OCI-LY1 (cell line): ENCODE measurements around the gene HCN1.

Experiments used
- H2AFZ ChIP-seq: fragments of 200-600 bp; sonication (generic), shearing (Covaris generic); 2 replicates; pipeline ENCODE4 v1.6.0; 2014; ENCODE audit warnings: antibody characterized with exemption, mild to moderate bottlenecking, low read length
- H3F3A ChIP-seq: fragments of 200-600 bp; sonication (generic), shearing (Covaris generic); 2 replicates; pipeline ENCODE4 v1.6.0; 2014; ENCODE audit warnings: mild to moderate bottlenecking, antibody characterized with exemption, low read length, moderate library complexity; ENCODE audit not compliant: insufficient read depth
- H3K27ac ChIP-seq: fragments of 200-600 bp; sonication (generic); 2 replicates; pipeline ENCODE4 v1.5.1; 2014; ENCODE audit warnings: low read length, mixed run types, mild to moderate bottlenecking, low read depth; ENCODE audit not compliant: poor library complexity, severe bottlenecking
- H3K27me3 ChIP-seq: fragments of 200-600 bp; sonication (generic); 2 replicates; pipeline ENCODE4 v1.6.0; 2014; ENCODE audit warnings: antibody characterized with exemption, mild to moderate bottlenecking, low read length, moderate library complexity; ENCODE audit not compliant: insufficient read depth
- H3K36me3 ChIP-seq: fragments of 200-600 bp; sonication (generic); 2 replicates; pipeline ENCODE4 v1.6.1; 2014; ENCODE audit warnings: mild to moderate bottlenecking, antibody characterized with exemption, low read length, moderate library complexity, mixed read lengths; ENCODE audit not compliant: insufficient read depth
- H3K4me1 ChIP-seq: fragments of 200-600 bp; sonication (generic); 2 replicates; pipeline ENCODE4 v1.5.1; 2014; ENCODE audit warnings: mild to moderate bottlenecking, low read length, moderate library complexity; ENCODE audit not compliant: insufficient read depth, severe bottlenecking
- H3K4me2 ChIP-seq: fragments of 200-600 bp; sonication (generic), shearing (Covaris generic); 2 replicates; pipeline ENCODE4 v1.6.1; 2014; ENCODE audit warnings: low read length
- H3K4me3 ChIP-seq: fragments of 200-600 bp; sonication (generic); 2 replicates; pipeline ENCODE4 v1.5.1; 2014; ENCODE audit warnings: low read length, low read depth, mild to moderate bottlenecking, mixed read lengths; ENCODE audit not compliant: poor library complexity, severe bottlenecking
- H3K79me2 ChIP-seq: fragments of 200-600 bp; shearing (Covaris generic); 2 replicates; pipeline ENCODE4 v1.6.1; 2016; ENCODE audit warnings: mixed run types, low read length, mixed read lengths; ENCODE audit not compliant: insufficient read depth
- H3K9ac ChIP-seq: fragments of 200-600 bp; sonication (generic), shearing (Covaris generic); 2 replicates; pipeline ENCODE4 v1.6.1; 2014; ENCODE audit warnings: mild to moderate bottlenecking, low read length, mixed read lengths
- H3K9me2 ChIP-seq: fragments of 200-600 bp; sonication (generic), shearing (Covaris generic); 2 replicates; pipeline ENCODE4 v1.6.1; 2014; ENCODE audit warnings: low read depth, mild to moderate bottlenecking, low read length, mixed read lengths
- H3K9me3 ChIP-seq: fragments of 200-600 bp; shearing (Covaris generic); 2 replicates; pipeline ENCODE4 v1.6.1; 2014; ENCODE audit warnings: low read length, mixed read lengths
- H4K20me1 ChIP-seq: fragments of 200-600 bp; sonication (generic), shearing (Covaris generic); 2 replicates; pipeline ENCODE4 v1.6.0; 2016; ENCODE audit warnings: mild to moderate bottlenecking, low read length; ENCODE audit not compliant: insufficient read depth
- EZH2 ChIP-seq: fragments of 200-600 bp; sonication (generic), shearing (Covaris generic); IDR thresholded peaks from 2 replicates; pipeline ENCODE4 v1.8.0; 2017; ENCODE audit warnings: borderline replicate concordance, mixed run types, mild to moderate bottlenecking, antibody characterized with exemption, low read length, moderate library complexity, mixed read lengths
- TF ChIP-seq, protein P1 (sequence below): fragments of 200-600 bp; sonication (generic), shearing (Covaris generic); IDR thresholded peaks from 2 replicates; pipeline ENCODE4 v1.5.1; 2017; ENCODE audit warnings: mild to moderate bottlenecking, antibody characterized with exemption, low read length, moderate library complexity, mixed read lengths

Gene HCN1

DNA sequence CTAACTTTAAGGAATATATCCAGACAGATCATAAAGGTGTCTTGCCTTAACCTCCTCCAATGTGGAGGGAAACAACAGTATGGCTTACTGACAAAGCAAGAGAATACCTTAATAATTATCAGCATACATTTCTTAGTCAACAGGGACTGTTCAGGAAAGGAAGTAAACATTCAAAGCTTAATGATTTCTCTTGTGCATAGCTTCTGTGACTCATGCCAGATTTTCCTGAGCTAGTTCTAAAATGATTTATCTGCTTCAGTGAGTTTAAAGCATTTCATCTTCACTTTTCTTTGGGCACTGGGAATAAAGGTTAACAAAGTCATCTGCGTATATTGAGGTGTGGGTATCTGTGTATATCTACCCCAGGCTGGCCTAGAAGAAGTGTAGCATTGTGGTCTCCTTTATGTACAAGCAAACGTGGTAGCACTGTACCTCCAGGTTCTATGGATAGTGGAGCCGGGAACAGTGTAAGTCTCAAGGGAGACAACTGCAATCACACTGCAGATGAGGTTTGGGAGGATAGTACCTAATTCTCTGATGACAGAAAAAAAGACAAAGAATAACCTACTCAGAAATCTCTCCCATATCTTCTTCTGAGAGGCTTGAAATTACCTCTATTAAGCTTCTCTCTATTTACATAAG is 284.1 kb downstream of the HCN1 start:
- TF ChIP-seq, protein P1, sequence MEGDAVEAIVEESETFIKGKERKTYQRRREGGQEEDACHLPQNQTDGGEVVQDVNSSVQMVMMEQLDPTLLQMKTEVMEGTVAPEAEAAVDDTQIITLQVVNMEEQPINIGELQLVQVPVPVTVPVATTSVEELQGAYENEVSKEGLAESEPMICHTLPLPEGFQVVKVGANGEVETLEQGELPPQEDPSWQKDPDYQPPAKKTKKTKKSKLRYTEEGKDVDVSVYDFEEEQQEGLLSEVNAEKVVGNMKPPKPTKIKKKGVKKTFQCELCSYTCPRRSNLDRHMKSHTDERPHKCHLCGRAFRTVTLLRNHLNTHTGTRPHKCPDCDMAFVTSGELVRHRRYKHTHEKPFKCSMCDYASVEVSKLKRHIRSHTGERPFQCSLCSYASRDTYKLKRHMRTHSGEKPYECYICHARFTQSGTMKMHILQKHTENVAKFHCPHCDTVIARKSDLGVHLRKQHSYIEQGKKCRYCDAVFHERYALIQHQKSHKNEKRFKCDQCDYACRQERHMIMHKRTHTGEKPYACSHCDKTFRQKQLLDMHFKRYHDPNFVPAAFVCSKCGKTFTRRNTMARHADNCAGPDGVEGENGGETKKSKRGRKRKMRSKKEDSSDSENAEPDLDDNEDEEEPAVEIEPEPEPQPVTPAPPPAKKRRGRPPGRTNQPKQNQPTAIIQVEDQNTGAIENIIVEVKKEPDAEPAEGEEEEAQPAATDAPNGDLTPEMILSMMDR = no peak
- TF ChIP-seq EZH2 = no peak
- H3K4me3 ChIP-seq = no peak overlapping the region
- H3K27me3 ChIP-seq = no peaks in the 10 kb centered on the region
- no peaks in the 10 kb centered on the region for H3K36me3 ChIP-seq
- H3K4me2 ChIP-seq = no peak overlapping the region
- H3K9me3 ChIP-seq = no peaks in the 10 kb centered on the region
- no peak overlapping the region for H3K9ac ChIP-seq
- no peaks in the 10 kb centered on the region for H3K9me2 ChIP-seq
- no peak overlapping the region for H3K27ac ChIP-seq
- H3F3A ChIP-seq = no peaks in the 10 kb centered on the region
- no peak overlapping the region for H2AFZ ChIP-seq
- H3K4me1 ChIP-seq = no peaks in the 10 kb centered on the region
- H4K20me1 ChIP-seq = no peaks in the 10 kb centered on the region
- no peaks in the 10 kb centered on the region for H3K79me2 ChIP-seq

DNA sequence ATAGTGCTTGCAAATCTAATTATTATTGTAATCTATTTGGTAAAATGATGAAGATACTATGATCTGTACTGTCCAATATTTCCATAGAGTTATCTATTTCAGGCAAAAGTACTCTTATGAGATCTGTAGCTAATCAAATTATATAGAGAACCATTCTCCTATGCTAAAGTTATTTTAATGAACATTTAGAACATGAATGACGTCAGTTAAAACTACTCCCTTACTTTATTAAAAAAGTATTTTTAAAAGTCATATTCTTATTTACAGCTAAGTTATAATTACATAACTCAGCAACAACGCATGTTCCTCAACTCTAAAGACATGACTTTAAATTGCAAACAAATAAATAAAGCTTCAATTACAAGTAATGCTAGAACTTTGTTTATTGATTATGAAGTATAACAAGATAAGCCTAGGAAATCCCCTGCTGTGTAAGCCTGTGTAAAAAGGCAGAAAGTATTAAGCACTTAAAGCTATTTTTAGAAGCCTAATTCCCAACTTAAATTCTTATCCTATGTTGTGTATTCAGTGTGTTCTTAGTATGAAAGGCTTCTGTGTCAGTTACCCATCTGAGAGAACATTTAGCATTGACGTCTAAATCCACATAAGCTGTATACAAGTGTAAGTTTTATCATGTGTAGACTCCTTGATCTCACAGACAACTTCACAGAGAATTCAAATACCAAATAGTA is 285.7 kb downstream of the HCN1 start:
- H3K9ac ChIP-seq = no peak overlapping the region
- no peak overlapping the region for H2AFZ ChIP-seq
- no peak overlapping the region for H3K27ac ChIP-seq
- no peaks in the 10 kb centered on the region for H3K36me3 ChIP-seq
- no peaks in the 10 kb centered on the region for H3K9me2 ChIP-seq
- TF ChIP-seq, protein P1 = no peak
- no peak for TF ChIP-seq EZH2
- H3K4me2 ChIP-seq = no peak overlapping the region
- H3K9me3 ChIP-seq = no peaks in the 10 kb centered on the region
- no peaks in the 10 kb centered on the region for H3F3A ChIP-seq
- H3K4me1 ChIP-seq = no peaks in the 10 kb centered on the region
- H4K20me1 ChIP-seq = no peaks in the 10 kb centered on the region
- no peaks in the 10 kb centered on the region for H3K27me3 ChIP-seq
- no peaks in the 10 kb centered on the region for H3K79me2 ChIP-seq
- no peak overlapping the region for H3K4me3 ChIP-seq

DNA sequence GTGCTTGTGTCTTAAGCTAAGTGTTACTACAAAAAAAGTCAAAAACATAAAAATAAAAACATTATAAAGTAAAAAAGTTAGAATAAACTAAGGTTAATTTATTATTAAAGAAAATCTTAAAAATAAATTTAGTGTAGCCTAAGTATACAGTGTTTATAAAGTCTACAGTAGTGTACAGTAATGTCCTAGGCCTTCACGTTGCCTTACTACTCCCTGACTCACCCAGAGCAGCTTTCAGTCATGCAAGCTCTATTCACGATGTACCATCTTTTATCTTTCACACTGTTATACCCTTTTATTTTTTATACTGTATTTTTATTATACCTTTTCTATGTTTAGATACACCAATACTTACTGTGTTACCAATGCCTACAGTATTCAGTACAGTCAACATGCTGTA is 288.1 kb downstream of the HCN1 start:
- Histone ChIP-seq H3K36me3 (no peaks in the 10 kb centered on the region), H3K9me2 (no peaks in the 10 kb centered on the region), H3F3A (no peaks in the 10 kb centered on the region), H3K9me3 (no peaks in the 10 kb centered on the region), H3K79me2 (no peaks in the 10 kb centered on the region), H3K9ac (no peak overlapping the region), H3K27ac (no peak overlapping the region), H2AFZ (no peak overlapping the region), H3K4me3 (no peak overlapping the region), H3K4me1 (no peaks in the 10 kb centered on the region), H3K4me2 (no peak overlapping the region), H4K20me1 (no peaks in the 10 kb centered on the region), H3K27me3 (no peaks in the 10 kb centered on the region)
- TF ChIP-seq, protein P1 = no peak
- TF ChIP-seq EZH2 = no peak
